Liver (tissue), 3 donors: Measurements from ENCODE around the gene ARSK.

Source experiments
- EGR1 ChIP-seq, 2 donors: IDR thresholded peaks; 2 replicates each; pipeline ENCODE4 v1.6.1; 2016 to 2018; ENCODE audit warnings: antibody characterized with exemption in 2 of 2, low read depth in 2 of 2
- GABPA ChIP-seq, 2 donors: IDR thresholded peaks in 1 of 2; conservative IDR thresholded peaks in 1 of 2; 2 replicates each; pipeline ENCODE4 v1.6.1; 2016; ENCODE audit warnings: antibody characterized with exemption in 2 of 2, mild to moderate bottlenecking in 1 of 2, moderate library complexity in 1 of 2
- JUND ChIP-seq, 2 donors: IDR thresholded peaks; 2 replicates each; pipeline ENCODE4 v1.6.1; 2016; ENCODE audit warnings: antibody characterized with exemption in 2 of 2
- RAD21 ChIP-seq, 2 donors: IDR thresholded peaks; 2 replicates each; pipeline ENCODE4 v1.6.1; 2016; ENCODE audit warnings: antibody characterized with exemption in 2 of 2, mild to moderate bottlenecking in 2 of 2
- RXRA ChIP-seq, 2 donors: IDR thresholded peaks; 2 replicates each; pipeline ENCODE4 v1.6.1; 2017 to 2018; ENCODE audit warnings: antibody characterized with exemption in 2 of 2, mild to moderate bottlenecking in 1 of 2
- SP1 ChIP-seq: IDR thresholded peaks from 2 replicates; pipeline ENCODE4 v1.6.1; 2018; ENCODE audit warnings: antibody characterized with exemption, mild to moderate bottlenecking
- TAF1 ChIP-seq: conservative IDR thresholded peaks from 2 replicates; pipeline ENCODE4 v1.6.1; 2016; ENCODE audit warnings: antibody characterized with exemption, mild to moderate bottlenecking
- YY1 ChIP-seq: IDR thresholded peaks from 2 replicates; pipeline ENCODE4 v1.6.1; 2016; ENCODE audit warnings: antibody characterized with exemption, mild to moderate bottlenecking
- TF ChIP-seq, protein P1 (sequence below): fragments of 150-350 bp; IDR thresholded peaks from 2 replicates; pipeline ENCODE4 v1.5.1; 2017; ENCODE audit warnings: improper control_type of control experiment, low read depth, low read length; ENCODE audit not compliant: missing input control
- TF ChIP-seq, protein P2 (sequence below): IDR thresholded peaks from 2 replicates; pipeline ENCODE4 v1.6.1; 2016; ENCODE audit warnings: antibody characterized with exemption, mild to moderate bottlenecking
- TF ChIP-seq, protein P3 (sequence below): IDR thresholded peaks from 2 replicates; pipeline ENCODE4 v1.6.1; 2016; ENCODE audit warnings: antibody characterized with exemption
- TF ChIP-seq, protein P4 (sequence below): IDR thresholded peaks from 2 replicates; pipeline ENCODE4 v1.6.1; 2016; ENCODE audit warnings: antibody characterized with exemption
- TF ChIP-seq, protein P5 (sequence below): IDR thresholded peaks from 2 replicates; pipeline ENCODE4 v1.6.1; 2016; ENCODE audit warnings: antibody characterized with exemption
- donor health status: healthy.
- donor health status: healthy.

DNA sequence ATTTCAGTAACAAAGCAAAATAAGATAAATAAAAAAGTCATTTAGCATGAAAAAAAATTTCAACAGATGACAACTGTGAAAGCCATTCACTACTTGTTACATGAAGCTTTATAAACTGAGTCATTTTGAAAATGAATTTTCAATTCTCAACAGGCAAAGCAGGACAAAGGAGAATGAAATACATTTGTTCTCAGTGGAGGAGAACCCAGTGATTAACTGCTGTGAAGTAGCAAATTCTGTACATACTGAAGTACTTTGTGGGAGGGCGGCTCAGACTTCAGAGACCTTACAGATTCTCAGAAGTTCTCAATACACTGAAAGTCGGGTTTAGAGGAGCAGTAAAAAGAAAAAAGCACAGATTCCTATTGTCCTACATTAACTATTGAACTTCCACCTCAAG, 21.8 kb upstream of the ARSK start:
- TF ChIP-seq RAD21 (IDR thresholded peaks at IDR 0.05) (no peak), YY1 (no peak), TAF1 (no peak), EGR1 (IDR thresholded peaks at IDR 0.05; ENCODE audit: low read depth in 2 of 2) (no peak), RXRA (IDR thresholded peaks at IDR 0.05) (no peak), JUND (IDR thresholded peaks at IDR 0.05) (no peak), GABPA (IDR thresholded peaks at IDR 0.05 in 1 of 2, conservative IDR thresholded peaks at IDR 0.05 in 1 of 2) (no peak), SP1 (no peak)
- TF ChIP-seq, protein P1, sequence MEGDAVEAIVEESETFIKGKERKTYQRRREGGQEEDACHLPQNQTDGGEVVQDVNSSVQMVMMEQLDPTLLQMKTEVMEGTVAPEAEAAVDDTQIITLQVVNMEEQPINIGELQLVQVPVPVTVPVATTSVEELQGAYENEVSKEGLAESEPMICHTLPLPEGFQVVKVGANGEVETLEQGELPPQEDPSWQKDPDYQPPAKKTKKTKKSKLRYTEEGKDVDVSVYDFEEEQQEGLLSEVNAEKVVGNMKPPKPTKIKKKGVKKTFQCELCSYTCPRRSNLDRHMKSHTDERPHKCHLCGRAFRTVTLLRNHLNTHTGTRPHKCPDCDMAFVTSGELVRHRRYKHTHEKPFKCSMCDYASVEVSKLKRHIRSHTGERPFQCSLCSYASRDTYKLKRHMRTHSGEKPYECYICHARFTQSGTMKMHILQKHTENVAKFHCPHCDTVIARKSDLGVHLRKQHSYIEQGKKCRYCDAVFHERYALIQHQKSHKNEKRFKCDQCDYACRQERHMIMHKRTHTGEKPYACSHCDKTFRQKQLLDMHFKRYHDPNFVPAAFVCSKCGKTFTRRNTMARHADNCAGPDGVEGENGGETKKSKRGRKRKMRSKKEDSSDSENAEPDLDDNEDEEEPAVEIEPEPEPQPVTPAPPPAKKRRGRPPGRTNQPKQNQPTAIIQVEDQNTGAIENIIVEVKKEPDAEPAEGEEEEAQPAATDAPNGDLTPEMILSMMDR, result no peak
- TF ChIP-seq, protein P2, sequence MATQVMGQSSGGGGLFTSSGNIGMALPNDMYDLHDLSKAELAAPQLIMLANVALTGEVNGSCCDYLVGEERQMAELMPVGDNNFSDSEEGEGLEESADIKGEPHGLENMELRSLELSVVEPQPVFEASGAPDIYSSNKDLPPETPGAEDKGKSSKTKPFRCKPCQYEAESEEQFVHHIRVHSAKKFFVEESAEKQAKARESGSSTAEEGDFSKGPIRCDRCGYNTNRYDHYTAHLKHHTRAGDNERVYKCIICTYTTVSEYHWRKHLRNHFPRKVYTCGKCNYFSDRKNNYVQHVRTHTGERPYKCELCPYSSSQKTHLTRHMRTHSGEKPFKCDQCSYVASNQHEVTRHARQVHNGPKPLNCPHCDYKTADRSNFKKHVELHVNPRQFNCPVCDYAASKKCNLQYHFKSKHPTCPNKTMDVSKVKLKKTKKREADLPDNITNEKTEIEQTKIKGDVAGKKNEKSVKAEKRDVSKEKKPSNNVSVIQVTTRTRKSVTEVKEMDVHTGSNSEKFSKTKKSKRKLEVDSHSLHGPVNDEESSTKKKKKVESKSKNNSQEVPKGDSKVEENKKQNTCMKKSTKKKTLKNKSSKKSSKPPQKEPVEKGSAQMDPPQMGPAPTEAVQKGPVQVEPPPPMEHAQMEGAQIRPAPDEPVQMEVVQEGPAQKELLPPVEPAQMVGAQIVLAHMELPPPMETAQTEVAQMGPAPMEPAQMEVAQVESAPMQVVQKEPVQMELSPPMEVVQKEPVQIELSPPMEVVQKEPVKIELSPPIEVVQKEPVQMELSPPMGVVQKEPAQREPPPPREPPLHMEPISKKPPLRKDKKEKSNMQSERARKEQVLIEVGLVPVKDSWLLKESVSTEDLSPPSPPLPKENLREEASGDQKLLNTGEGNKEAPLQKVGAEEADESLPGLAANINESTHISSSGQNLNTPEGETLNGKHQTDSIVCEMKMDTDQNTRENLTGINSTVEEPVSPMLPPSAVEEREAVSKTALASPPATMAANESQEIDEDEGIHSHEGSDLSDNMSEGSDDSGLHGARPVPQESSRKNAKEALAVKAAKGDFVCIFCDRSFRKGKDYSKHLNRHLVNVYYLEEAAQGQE, result no peak
- TF ChIP-seq, protein P3, sequence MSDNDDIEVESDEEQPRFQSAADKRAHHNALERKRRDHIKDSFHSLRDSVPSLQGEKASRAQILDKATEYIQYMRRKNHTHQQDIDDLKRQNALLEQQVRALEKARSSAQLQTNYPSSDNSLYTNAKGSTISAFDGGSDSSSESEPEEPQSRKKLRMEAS, result no peak
- TF ChIP-seq, protein P4, sequence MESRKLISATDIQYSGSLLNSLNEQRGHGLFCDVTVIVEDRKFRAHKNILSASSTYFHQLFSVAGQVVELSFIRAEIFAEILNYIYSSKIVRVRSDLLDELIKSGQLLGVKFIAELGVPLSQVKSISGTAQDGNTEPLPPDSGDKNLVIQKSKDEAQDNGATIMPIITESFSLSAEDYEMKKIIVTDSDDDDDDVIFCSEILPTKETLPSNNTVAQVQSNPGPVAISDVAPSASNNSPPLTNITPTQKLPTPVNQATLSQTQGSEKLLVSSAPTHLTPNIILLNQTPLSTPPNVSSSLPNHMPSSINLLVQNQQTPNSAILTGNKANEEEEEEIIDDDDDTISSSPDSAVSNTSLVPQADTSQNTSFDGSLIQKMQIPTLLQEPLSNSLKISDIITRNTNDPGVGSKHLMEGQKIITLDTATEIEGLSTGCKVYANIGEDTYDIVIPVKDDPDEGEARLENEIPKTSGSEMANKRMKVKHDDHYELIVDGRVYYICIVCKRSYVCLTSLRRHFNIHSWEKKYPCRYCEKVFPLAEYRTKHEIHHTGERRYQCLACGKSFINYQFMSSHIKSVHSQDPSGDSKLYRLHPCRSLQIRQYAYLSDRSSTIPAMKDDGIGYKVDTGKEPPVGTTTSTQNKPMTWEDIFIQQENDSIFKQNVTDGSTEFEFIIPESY, result no peak
- TF ChIP-seq, protein P5, sequence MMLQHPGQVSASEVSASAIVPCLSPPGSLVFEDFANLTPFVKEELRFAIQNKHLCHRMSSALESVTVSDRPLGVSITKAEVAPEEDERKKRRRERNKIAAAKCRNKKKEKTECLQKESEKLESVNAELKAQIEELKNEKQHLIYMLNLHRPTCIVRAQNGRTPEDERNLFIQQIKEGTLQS, result no peak
